Peyer's patch (tissue), 4 donors: Measurements from ENCODE around the gene GSTM4.

Experiments used
- CTCF ChIP-seq, 6 experiments: fragments of 450-650 bp in 4 of 6; fragments of 200-600 bp in 2 of 6; sonication (generic) in 1 of 6; IDR thresholded peaks; one replicate each; pipeline ENCODE4 v1.5.1; 2017 to 2019; ENCODE audit warnings: antibody characterized with exemption in 6 of 6, mild to moderate bottlenecking in 3 of 6, moderate library complexity in 1 of 6
- POLR2A ChIP-seq, 2 donors: fragments of 450-650 bp; IDR thresholded peaks; one replicate each; pipeline ENCODE4 v1.5.1; 2017; ENCODE audit warnings: antibody characterized with exemption in 2 of 2, mild to moderate bottlenecking in 2 of 2, moderate library complexity in 2 of 2

DNA sequence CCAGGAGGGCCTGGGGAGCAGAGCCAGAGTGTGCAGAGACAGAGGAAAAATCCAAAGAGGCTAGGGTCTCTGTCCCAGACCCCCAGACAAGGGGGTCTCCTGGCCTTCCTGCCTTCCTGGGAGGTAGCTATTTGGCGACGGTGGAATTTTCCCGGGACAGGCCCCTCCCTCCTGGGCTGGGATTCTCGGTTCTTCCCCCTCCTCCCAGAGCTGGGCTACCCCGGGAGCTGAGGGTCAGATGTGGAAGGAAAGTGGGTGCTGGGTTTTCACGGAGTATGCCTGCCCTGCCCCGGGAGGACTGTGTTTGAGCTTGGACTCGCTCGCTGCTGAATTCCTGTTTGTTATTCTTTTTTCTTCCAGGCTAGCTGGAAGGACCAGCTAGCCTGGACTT is 35.5 kb upstream of the GSTM4 start:
- TF ChIP-seq CTCF (IDR thresholded peaks at IDR 0.05) (no peak), POLR2A (IDR thresholded peaks at IDR 0.05) (no peak)
